Astrocyte (in vitro differentiated cells and primary cell): Measurements from ENCODE around the gene PPP2R2D. TPM values are rescaled to one million over a fixed set of nuclear protein-coding genes. Genes with fewer than 3 reads are reported as not detected.

ENCODE experiments used
- DNase-seq: peaks from one replicate; pipeline ENCODE4 v3.0.0-alpha.2; 2010; ENCODE audit warnings: low read depth
- FAIRE-seq: peaks from 2 replicates; lab custom pipeline; 2011; peaks lifted over from hg19 to GRCh38; lab: Jason Lieb, UNC
- H2AFZ ChIP-seq: 2 replicates; pipeline ENCODE4 v1.6.0; 2012; ENCODE audit warnings: low read depth, low read length, inconsistent platforms
- H3K27ac ChIP-seq: 2 replicates; pipeline ENCODE4 v1.5.1; 2011; ENCODE audit warnings: low read depth, low read length, inconsistent platforms
- H3K27me3 ChIP-seq: 2 replicates; pipeline ENCODE4 v1.6.0; 2011; ENCODE audit warnings: low read length, inconsistent platforms; ENCODE audit not compliant: insufficient read depth
- H3K36me3 ChIP-seq: 2 replicates; pipeline ENCODE4 v1.5.1; 2011; ENCODE audit warnings: low read length, inconsistent platforms; ENCODE audit not compliant: insufficient read depth
- H3K4me1 ChIP-seq: 2 replicates; pipeline ENCODE4 v1.5.1; 2011; ENCODE audit warnings: low read length, inconsistent platforms; ENCODE audit not compliant: insufficient read depth
- H3K4me2 ChIP-seq: 2 replicates; pipeline ENCODE4 v1.6.0; 2012; ENCODE audit warnings: low read length, inconsistent platforms
- H3K4me3 ChIP-seq: 2 replicates; pipeline ENCODE4 v1.5.1; 2011; ENCODE audit warnings: low read depth, mild to moderate bottlenecking, low read length, inconsistent platforms; ENCODE audit not compliant: insufficient read depth
- H3K79me2 ChIP-seq: 2 replicates; pipeline ENCODE4 v1.6.0; 2012; ENCODE audit warnings: mild to moderate bottlenecking, low read length, inconsistent platforms; ENCODE audit not compliant: insufficient read depth
- H3K9ac ChIP-seq: 2 replicates; pipeline ENCODE4 v1.6.0; 2012; ENCODE audit warnings: mild to moderate bottlenecking, low read length, inconsistent platforms
- H3K9me3 ChIP-seq: 2 replicates; pipeline ENCODE4 v1.5.1; 2012; ENCODE audit warnings: low read depth, mild to moderate bottlenecking, low read length, inconsistent platforms; ENCODE audit not compliant: insufficient read depth
- H4K20me1 ChIP-seq: 2 replicates; pipeline ENCODE4 v1.6.0; 2012; ENCODE audit warnings: low read length, inconsistent platforms; ENCODE audit not compliant: insufficient read depth
- H3K27ac Mint-ChIP-seq: one replicate; pipeline ENCODE4 v1.8.0; 2021; ENCODE audit warnings: mild to moderate bottlenecking, mixed read lengths; ENCODE audit not compliant: unreplicated experiment
- H3K27me3 Mint-ChIP-seq: one replicate; pipeline ENCODE4 v1.8.0; 2021; ENCODE audit warnings: low read depth, mixed read lengths; ENCODE audit not compliant: unreplicated experiment
- H3K36me3 Mint-ChIP-seq: one replicate; pipeline ENCODE4 v1.8.0; 2021; ENCODE audit warnings: low read depth, mixed read lengths; ENCODE audit not compliant: unreplicated experiment
- H3K4me1 Mint-ChIP-seq: one replicate; pipeline ENCODE4 v1.8.0; 2021; ENCODE audit warnings: low read depth, mixed read lengths; ENCODE audit not compliant: unreplicated experiment
- H3K4me3 Mint-ChIP-seq: one replicate; pipeline ENCODE4 v1.8.0; 2021; ENCODE audit warnings: mild to moderate bottlenecking, moderate library complexity, mixed read lengths; ENCODE audit not compliant: unreplicated experiment
- H3K9me3 Mint-ChIP-seq: one replicate; pipeline ENCODE4 v1.8.0; 2021; ENCODE audit warnings: mild to moderate bottlenecking, mixed read lengths; ENCODE audit not compliant: unreplicated experiment
- CTCF ChIP-seq: IDR thresholded peaks from 2 replicates; pipeline ENCODE4 v1.5.1; 2011; ENCODE audit warnings: low read depth, mild to moderate bottlenecking, inconsistent platforms, low read length, moderate library complexity; ENCODE audit not compliant: insufficient read depth
- EZH2 ChIP-seq: IDR thresholded peaks from 2 replicates; pipeline ENCODE4 v1.6.1; 2012; ENCODE audit warnings: mild to moderate bottlenecking, low read length, inconsistent platforms; ENCODE audit not compliant: insufficient read depth
- total RNA-seq: library from RNA; stranded (reverse); gene quantifications from 2 replicates; pipeline ENCODE4 v1.2.1, GENCODE V29; 2021

PPP2R2D gene
- total RNA-seq, 1 donor from 2014 or later = 32.5 TPM

- peak overlapping the region; percentile 73 for H3K4me3 Mint-ChIP-seq
- Histone ChIP-seq H2AFZ (no peak overlapping the region), H3K4me3 (no peak overlapping the region), H3K4me2 (no peak overlapping the region), H3K4me1 (peaks cover 17% of the 10 kb centered on the region), H3K9ac (no peak overlapping the region), H4K20me1 (peaks cover 67% of the 10 kb centered on the region), H3K36me3 (no peaks in the 10 kb centered on the region), H3K79me2 (peaks cover 73% of the 10 kb centered on the region), H3K27me3 (no peaks in the 10 kb centered on the region), H3K9me3 (no peaks in the 10 kb centered on the region), H3K27ac (no peak overlapping the region)
- no peak for FAIRE-seq
- peaks cover 25% of the 10 kb centered on the region for H3K36me3 Mint-ChIP-seq
- peaks cover 16% of the 10 kb centered on the region for H3K4me1 Mint-ChIP-seq
- no peak overlapping the region for H3K27ac Mint-ChIP-seq
- no peak for TF ChIP-seq EZH2
- TF ChIP-seq CTCF = no peak
- no peak for DNase-seq
- no peaks in the 10 kb centered on the region for H3K9me3 Mint-ChIP-seq
- no peaks in the 10 kb centered on the region for H3K27me3 Mint-ChIP-seq
Observed at GRCh38 chr10:131978366-131978765, 77.6 kb downstream of the PPP2R2D start.

GRCh38 chr10:131978851-131979250, 78.0 kb downstream of the PPP2R2D start:
- Mint-ChIP-seq H3K27me3 (no peaks in the 10 kb centered on the region), H3K4me3 (peak overlapping the region; percentile 90), H3K9me3 (no peaks in the 10 kb centered on the region), H3K4me1 (peaks cover 19% of the 10 kb centered on the region), H3K36me3 (peaks cover 20% of the 10 kb centered on the region), H3K27ac (no peak overlapping the region)
- Histone ChIP-seq H4K20me1 (peaks cover 62% of the 10 kb centered on the region), H3K4me1 (peaks cover 17% of the 10 kb centered on the region), H3K4me2 (peak overlapping the region; percentile 98), H3K9ac (no peak overlapping the region), H3K36me3 (no peaks in the 10 kb centered on the region), H3K27ac (no peak overlapping the region), H3K27me3 (no peaks in the 10 kb centered on the region), H2AFZ (no peak overlapping the region), H3K4me3 (no peak overlapping the region), H3K79me2 (peaks cover 68% of the 10 kb centered on the region), H3K9me3 (no peaks in the 10 kb centered on the region)
- no peak for FAIRE-seq
- TF ChIP-seq EZH2 (no peak), CTCF (no peak)
- no peak for DNase-seq

- Mint-ChIP-seq H3K4me1 (peaks cover 22% of the 10 kb centered on the region), H3K27me3 (peaks cover under 1% of the 10 kb centered on the region), H3K4me3 (peak overlapping the region; percentile 90), H3K27ac (peak overlapping the region; percentile 70), H3K9me3 (no peaks in the 10 kb centered on the region), H3K36me3 (peaks cover 17% of the 10 kb centered on the region)
- Histone ChIP-seq H2AFZ (peak overlapping the region; percentile 21), H3K27me3 (no peaks in the 10 kb centered on the region), H3K9me3 (no peaks in the 10 kb centered on the region), H3K36me3 (no peaks in the 10 kb centered on the region), H3K4me2 (peak overlapping the region; percentile 98), H3K27ac (no peak overlapping the region), H4K20me1 (peaks cover 57% of the 10 kb centered on the region), H3K4me3 (peak overlapping the region; percentile 53), H3K9ac (peak overlapping the region; percentile 58), H3K4me1 (peaks cover 17% of the 10 kb centered on the region), H3K79me2 (peaks cover 63% of the 10 kb centered on the region)
- FAIRE-seq (no peak), DNase-seq (no peak)
- TF ChIP-seq EZH2 (no peak), CTCF (no peak)
Observed at GRCh38 chr10:131979336-131979735, 78.5 kb downstream of the PPP2R2D start.
